ENCODE measurements around the gene IFT25.

Gene IFT25

GRCh38 chr1:53956308-53957168, 11.0 kb upstream of the IFT25 start:
- H3K4me3 ChIP-seq (ENCODE audit: low read depth, low read length): no peak overlapping the region
- ChIA-PET POLR2A (interaction anchor here (1.8 kb wide), 1 partner anchor 11 kb away, joined by 14 read pairs; the partner anchor contains the start of genes IFT25 and LRRC42), CTCF (interaction anchor here (0.6 to 1.5 kb wide), 7 partner anchors 9 to 115 kb away, joined by 3 to 14 read pairs (median 4); partner anchors contain the start of genes IFT25 and LRRC42)
- no peaks in the 10 kb centered on the region for H3K4me1 ChIP-seq (ENCODE audit: control insufficient read depth, insufficient read depth, low read length)
- TF ChIP-seq ZNF837 (tag by site-specific recombination; IDR thresholded peaks at IDR 0.05): no peak
- no peak for TF ChIP-seq FEZF1 (tag by site-specific recombination; IDR thresholded peaks at IDR 0.05)
- no peak for TF ChIP-seq SCRT2 (tag by site-specific recombination; IDR thresholded peaks at IDR 0.05)
- TF ChIP-seq OSR2 (tag by site-specific recombination; IDR thresholded peaks at IDR 0.05): no peak; the same call in 1 of the 2 replicates
- no peak for TF ChIP-seq ZNF518A (tag by site-specific recombination; conservative IDR thresholded peaks at IDR 0.05; ENCODE audit: low read depth)
- TF ChIP-seq ZBTB11 (tag by site-specific recombination; conservative IDR thresholded peaks at IDR 0.05; ENCODE audit: low read depth): no peak
- no peak for TF ChIP-seq ZBTB8A (tag by site-specific recombination; IDR thresholded peaks at IDR 0.05)
- TF ChIP-seq ZNF501 (tag by site-specific recombination; IDR thresholded peaks at IDR 0.05): no peak
- peak; percentile 78 for TF ChIP-seq PRDM6 (tag by site-specific recombination; IDR thresholded peaks at IDR 0.05)
- TF ChIP-seq ZNF664 (tag by site-specific recombination; IDR thresholded peaks at IDR 0.05): peak; percentile 53; the same call in 1 of the 2 replicates
- peak; percentile 62 for TF ChIP-seq ZBTB17 (tag by site-specific recombination; IDR thresholded peaks at IDR 0.05)
- no peak for TF ChIP-seq ZNF843 (tag by site-specific recombination; IDR thresholded peaks at IDR 0.05)
- no peak for TF ChIP-seq ZNF670 (tag by site-specific recombination; IDR thresholded peaks at IDR 0.05; ENCODE audit: low read depth)
- TF ChIP-seq YY1 (tag by site-specific recombination; IDR thresholded peaks at IDR 0.05): no peak
- TF ChIP-seq ZNF677 (tag by site-specific recombination; IDR thresholded peaks at IDR 0.05): no peak
- no peaks in the 10 kb centered on the region for H3K9me3 ChIP-seq (ENCODE audit: control insufficient read depth, insufficient read depth, low read depth, low read length)
- peaks cover 16 to 80% of the 10 kb centered on the region in 2 experiments for H3K36me3 ChIP-seq (ENCODE audit: control insufficient read depth in 2 of 2, insufficient read depth in 1 of 2, low read length in 2 of 2)
- H3K27ac ChIP-seq (ENCODE audit: extremely low read depth, low read depth, low read length): no peak overlapping the region

Data from HEK293 (cell line).